ENCODE results near the gene ZNRF1.

ZNRF1 gene

GRCh38 chr16:75093598-75094540 lies 95.0 kb downstream of the ZNRF1 start:
- Histone ChIP-seq H3K9me3 (ENCODE audit: severe bottlenecking) (no peaks in the 10 kb centered on the region), H3K27me3 (ENCODE audit: insufficient read depth, poor library complexity, severe bottlenecking) (no peaks in the 10 kb centered on the region), H3K4me1 (ENCODE audit: insufficient read depth, poor library complexity, severe bottlenecking) (peaks cover 23% of the 10 kb centered on the region), H3K36me3 (ENCODE audit: low read depth) (no peaks in the 10 kb centered on the region; the same call in 1 of the 2 replicates), H3K27ac (ENCODE audit: poor library complexity, severe bottlenecking) (no peak overlapping the region), H3K4me3 (ENCODE audit: severe bottlenecking) (no peak overlapping the region)
- ATAC-seq (ENCODE audit: low read depth) (no peak), DNase-seq (ENCODE audit: low spot score) (no peak)
- no peak for TF ChIP-seq CTCF (IDR thresholded peaks at IDR 0.05; ENCODE audit: poor library complexity, severe bottlenecking)

GRCh38 chr16:75095204-75095621 lies 96.4 kb downstream of the ZNRF1 start:
- ATAC-seq (ENCODE audit: low read depth), result no peak
- no peaks in the 10 kb centered on the region for H3K36me3 ChIP-seq (ENCODE audit: low read depth)
- DNase-seq (ENCODE audit: low spot score), result no peak
- H3K9me3 ChIP-seq (ENCODE audit: severe bottlenecking), result no peaks in the 10 kb centered on the region
- H3K27ac ChIP-seq (ENCODE audit: poor library complexity, severe bottlenecking), result no peak overlapping the region
- no peaks in the 10 kb centered on the region for H3K27me3 ChIP-seq (ENCODE audit: insufficient read depth, poor library complexity, severe bottlenecking)
- H3K4me3 ChIP-seq (ENCODE audit: severe bottlenecking), result no peak overlapping the region
- TF ChIP-seq CTCF (IDR thresholded peaks at IDR 0.05; ENCODE audit: poor library complexity, severe bottlenecking), result no peak
- H3K4me1 ChIP-seq (ENCODE audit: insufficient read depth, poor library complexity, severe bottlenecking), result peaks cover 28% of the 10 kb centered on the region

GRCh38 chr16:75096656-75097055 lies 97.8 kb downstream of the ZNRF1 start:
- TF ChIP-seq CTCF (IDR thresholded peaks at IDR 0.05; ENCODE audit: poor library complexity, severe bottlenecking), result peak; percentile 16
- Histone ChIP-seq H3K4me3 (ENCODE audit: severe bottlenecking) (no peak overlapping the region), H3K9me3 (ENCODE audit: severe bottlenecking) (no peaks in the 10 kb centered on the region), H3K4me1 (ENCODE audit: insufficient read depth, poor library complexity, severe bottlenecking) (peaks cover 21% of the 10 kb centered on the region), H3K36me3 (ENCODE audit: low read depth) (no peaks in the 10 kb centered on the region), H3K27ac (ENCODE audit: poor library complexity, severe bottlenecking) (no peak overlapping the region), H3K27me3 (ENCODE audit: insufficient read depth, poor library complexity, severe bottlenecking) (no peaks in the 10 kb centered on the region)
- peak; percentile 67; the same call in 2 of the 3 replicates for ATAC-seq (ENCODE audit: low read depth)
- DNase-seq (ENCODE audit: low spot score), result no peak

GRCh38 chr16:75097191-75097761 lies 98.5 kb downstream of the ZNRF1 start:
- DNase-seq (ENCODE audit: low spot score), result no peak
- H3K27ac ChIP-seq (ENCODE audit: poor library complexity, severe bottlenecking), result no peak overlapping the region
- H3K27me3 ChIP-seq (ENCODE audit: insufficient read depth, poor library complexity, severe bottlenecking), result no peaks in the 10 kb centered on the region
- no peaks in the 10 kb centered on the region for H3K36me3 ChIP-seq (ENCODE audit: low read depth)
- no peaks in the 10 kb centered on the region for H3K9me3 ChIP-seq (ENCODE audit: severe bottlenecking)
- no peak overlapping the region for H3K4me3 ChIP-seq (ENCODE audit: severe bottlenecking)
- TF ChIP-seq CTCF (IDR thresholded peaks at IDR 0.05; ENCODE audit: poor library complexity, severe bottlenecking), result no peak
- no peak for ATAC-seq (ENCODE audit: low read depth)
- peaks cover 18% of the 10 kb centered on the region for H3K4me1 ChIP-seq (ENCODE audit: insufficient read depth, poor library complexity, severe bottlenecking)

Measured in RWPE2 (cell line).